OCI-LY3 (cell line): Measurements from ENCODE around the gene P2RY11.
A peak's percentile ranks its signal among the peaks of the same experiment; 100 is the strongest.

Source experiments
- H2AFZ ChIP-seq: fragments of 200-600, 300-600 bp; shearing (Covaris generic); 2 replicates; pipeline ENCODE4 v1.6.0; 2014; ENCODE audit warnings: antibody characterized with exemption, low read depth, low read length
- H3K27ac ChIP-seq: fragments of 200-600, 300-600 bp; sonication (generic); 2 replicates; pipeline ENCODE4 v1.5.1; 2014; ENCODE audit warnings: mild to moderate bottlenecking, low read length, moderate library complexity, mixed read lengths
- H3K27me3 ChIP-seq: fragments of 200-600, 300-600 bp; sonication (generic); 2 replicates; pipeline ENCODE4 v1.6.1; 2014; ENCODE audit warnings: low read depth, low read length, mixed read lengths
- H3K36me3 ChIP-seq: fragments of 200-600, 300-600 bp; sonication (generic); replicated peaks from 2 replicates; pipeline ENCODE3; 2014; ENCODE audit warnings: low read depth, low read length, mixed read lengths
- H3K4me1 ChIP-seq: fragments of 300-600, 200-600 bp; sonication (generic); 2 replicates; pipeline ENCODE4 v1.6.1; 2014; ENCODE audit warnings: low read length, mixed read lengths
- H3K4me2 ChIP-seq: fragments of 200-600, 300-600 bp; sonication (generic); 2 replicates; pipeline ENCODE4 v1.6.1; 2014; ENCODE audit warnings: low read length, mixed read lengths
- H3K4me3 ChIP-seq: fragments of 300-600, 200-600 bp; sonication (generic); 2 replicates; pipeline ENCODE4 v1.5.1; 2014; ENCODE audit warnings: antibody characterized with exemption, mild to moderate bottlenecking, low read length, moderate library complexity
- H3K79me2 ChIP-seq: fragments of 300-600, 200-600 bp; shearing (Covaris generic); 2 replicates; pipeline ENCODE4 v1.6.1; 2014; ENCODE audit warnings: mild to moderate bottlenecking, low read length, mixed read lengths
- H3K9ac ChIP-seq: fragments of 300-600, 200-600 bp; shearing (Covaris generic); 2 replicates; pipeline ENCODE4 v1.6.0; 2014; ENCODE audit warnings: mild to moderate bottlenecking, low read length, moderate library complexity
- H3K9me3 ChIP-seq: fragments of 200-600, 300-600 bp; shearing (Covaris generic); 2 replicates; pipeline ENCODE4 v1.6.1; 2014; ENCODE audit warnings: low read length, mixed read lengths; ENCODE audit not compliant: insufficient read depth
- H4K20me1 ChIP-seq: fragments of 200-600, 300-600 bp; sonication (generic); 2 replicates; pipeline ENCODE4 v1.6.1; 2016; ENCODE audit warnings: low read length, mixed read lengths; ENCODE audit not compliant: insufficient read depth
- CTCF ChIP-seq: fragments of 200-600, 300-600 bp; sonication (generic); IDR thresholded peaks from 2 replicates; pipeline ENCODE4 v1.5.1; 2014; ENCODE audit warnings: antibody characterized with exemption, low read length, low read depth
- EZH2phosphoT487 ChIP-seq: fragments of 200-600 bp; shearing (Covaris generic); IDR thresholded peaks from 2 replicates; pipeline ENCODE4 v1.6.1; 2018; ENCODE audit warnings: antibody characterized with exemption, mixed run types, low read depth

The P2RY11 gene

GRCh38 chr19:10086591-10087192 is 24.8 kb upstream of the P2RY11 start:
- peak overlapping the region; percentile 21; the same call in 1 of the 2 replicates for H3K27ac ChIP-seq
- H3K9ac ChIP-seq: peak overlapping the region; percentile 90
- peak overlapping the region; percentile 86 for H3K4me2 ChIP-seq
- H3K9me3 ChIP-seq: no peaks in the 10 kb centered on the region
- no peaks in the 10 kb centered on the region for H3K27me3 ChIP-seq
- no peaks in the 10 kb centered on the region for H4K20me1 ChIP-seq
- H3K4me1 ChIP-seq: peaks cover 9% of the 10 kb centered on the region
- peak overlapping the region; percentile 82; the same call in 1 of the 2 replicates for H2AFZ ChIP-seq
- H3K79me2 ChIP-seq: peaks cover 13% of the 10 kb centered on the region; the same call in 1 of the 2 replicates
- TF ChIP-seq EZH2phosphoT487: no peak
- no peak for TF ChIP-seq CTCF
- peak overlapping the region; percentile 91 for H3K4me3 ChIP-seq
- H3K36me3 ChIP-seq: peaks cover 7% of the 10 kb centered on the region

GRCh38 chr19:10087296-10088061 is 24.0 kb upstream of the P2RY11 start:
- H3K79me2 ChIP-seq: peaks cover 13% of the 10 kb centered on the region; the same call in 1 of the 2 replicates
- peak overlapping the region; percentile 90 for H3K9ac ChIP-seq
- peaks cover 14% of the 10 kb centered on the region for H3K36me3 ChIP-seq
- H3K4me2 ChIP-seq: peak overlapping the region; percentile 86
- H3K9me3 ChIP-seq: no peaks in the 10 kb centered on the region
- H3K4me1 ChIP-seq: peaks cover 9% of the 10 kb centered on the region
- TF ChIP-seq EZH2phosphoT487 (no peak), CTCF (no peak)
- peak overlapping the region; percentile 91 for H3K4me3 ChIP-seq
- H3K27me3 ChIP-seq: no peaks in the 10 kb centered on the region
- no peak overlapping the region for H2AFZ ChIP-seq
- no peak overlapping the region for H3K27ac ChIP-seq
- no peaks in the 10 kb centered on the region for H4K20me1 ChIP-seq

GRCh38 chr19:10088949-10089554 is 22.4 kb upstream of the P2RY11 start:
- no peak for TF ChIP-seq EZH2phosphoT487
- no peak for TF ChIP-seq CTCF
- H3K9me3 ChIP-seq: no peaks in the 10 kb centered on the region
- no peak overlapping the region for H3K4me2 ChIP-seq

More at GRCh38 chr19:10088949-10089554, 22.4 kb upstream of the P2RY11 start:
- no peaks in the 10 kb centered on the region for H4K20me1 ChIP-seq
- H3K4me1 ChIP-seq: peaks cover 9% of the 10 kb centered on the region
- H3K4me3 ChIP-seq: no peak overlapping the region
- H3K36me3 ChIP-seq: peaks cover 18% of the 10 kb centered on the region
- peaks cover 13% of the 10 kb centered on the region; the same call in 1 of the 2 replicates for H3K79me2 ChIP-seq
- no peak overlapping the region for H2AFZ ChIP-seq
- no peaks in the 10 kb centered on the region for H3K27me3 ChIP-seq
- H3K27ac ChIP-seq: no peak overlapping the region
- no peak overlapping the region for H3K9ac ChIP-seq
